B cell (primary cell): Measurements from ENCODE around the gene CCDC6. TPM values are rescaled to one million over a fixed set of nuclear protein-coding genes. Genes with fewer than 3 reads are reported as not detected.

ENCODE experiments used
- ATAC-seq: fragments of 200-7000 bp; cut with Tn5 transposase; one replicate; pipeline ENCODE4 v1.10.0; 2021; ENCODE audit warnings: low read depth, mild to moderate bottlenecking, moderate number of reproducible peaks, moderate library complexity
- CTCF ChIA-PET: fragments of 350-600 bp; sonication (Branson Sonifier 250); formaldehyde crosslinking; loops from one replicate; lab custom pipeline; 2021; ENCODE audit warnings: antibody characterized with exemption, inconsistent platforms; lab: Charles Lee
- POLR2A ChIA-PET: fragments of 350-600 bp; sonication (Branson Sonifier 250); formaldehyde crosslinking; loops from one replicate; lab custom pipeline; 2021; ENCODE audit warnings: antibody characterized with exemption; lab: Charles Lee
- DNase-seq: peaks from one replicate; pipeline ENCODE4 v3.0.0; 2013
- H2AFZ ChIP-seq: 2 replicates; pipeline ENCODE4 v1.6.1; 2012; ENCODE audit warnings: mild to moderate bottlenecking, low read depth, low read length; ENCODE audit not compliant: insufficient read depth, poor library complexity, severe bottlenecking
- H3K27ac ChIP-seq, 2 donors: 1 replicate in 1 of 2; 2 replicates in 1 of 2; pipeline ENCODE4 v1.5.1; 2012 to 2013; ENCODE audit warnings: low read length in 2 of 2, mild to moderate bottlenecking in 2 of 2, moderate library complexity in 1 of 2
- H3K27me3 ChIP-seq, 4 experiments: fragments of 200-600 bp in 1 of 4; sonication (generic) in 1 of 4; replicated peaks in 1 of 4; 1 replicate in 2 of 4; 2 replicates in 2 of 4; pipeline versions ENCODE4 v1.6.1 to v1.7.0; 2013 to 2016; ENCODE audit warnings: low read length in 3 of 4, mild to moderate bottlenecking in 2 of 4, mixed read lengths in 1 of 4, moderate library complexity in 1 of 4; ENCODE audit not compliant: insufficient read depth in 4 of 4, control insufficient read depth in 3 of 4; ENCODE audit errors: control extremely low read depth in 1 of 4
- H3K36me3 ChIP-seq, 2 experiments: replicated peaks in 1 of 2; 1 replicate in 1 of 2; 2 replicates in 1 of 2; pipeline versions ENCODE4 v1.6.1 to v1.7.1; 2013; ENCODE audit warnings: low read length in 1 of 2; ENCODE audit not compliant: insufficient read depth in 2 of 2, control insufficient read depth in 1 of 2; ENCODE audit errors: control extremely low read depth in 1 of 2, extremely low read depth in 1 of 2
- H3K4me1 ChIP-seq, 2 donors: fragments of 200-600 bp in 1 of 2; sonication (generic) in 1 of 2; 1 replicate in 1 of 2; 2 replicates in 1 of 2; pipeline versions ENCODE4 v1.5.1 to v1.6.1; 2013 to 2017; ENCODE audit warnings: low read length in 2 of 2; ENCODE audit not compliant: control insufficient read depth in 2 of 2, insufficient read depth in 2 of 2
- H3K4me2 ChIP-seq: replicated peaks from 2 replicates; pipeline ENCODE3; 2012; ENCODE audit warnings: mild to moderate bottlenecking, low read depth, low read length; ENCODE audit not compliant: poor library complexity, severe bottlenecking
- H3K4me3 ChIP-seq, 5 experiments: fragments of 200-600 bp in 1 of 5; sonication (generic) in 1 of 5; 1 replicate in 3 of 5; 2 replicates in 2 of 5; pipeline versions ENCODE4 v1.5.1 to v1.7.0; 2011 to 2016; ENCODE audit warnings: low read length in 4 of 5, mild to moderate bottlenecking in 4 of 5, low read depth in 2 of 5, control low read depth in 1 of 5, moderate library complexity in 1 of 5; ENCODE audit not compliant: insufficient read depth in 1 of 5; ENCODE audit errors: control extremely low read depth in 1 of 5, extremely low read depth in 1 of 5
- H3K79me2 ChIP-seq: fragments of 200-600 bp; sonication (generic); one replicate; pipeline ENCODE4 v1.6.0; 2016; ENCODE audit warnings: low read length; ENCODE audit not compliant: control insufficient read depth, insufficient read depth
- H3K9ac ChIP-seq: fragments of 200-600 bp; sonication (generic); 2 replicates; pipeline ENCODE4 v1.6.1; 2017; ENCODE audit warnings: mild to moderate bottlenecking, low read length, moderate library complexity
- H3K9me3 ChIP-seq, 3 donors: one replicate each; pipeline versions ENCODE4 v1.6.1 to v1.7.1; 2013; ENCODE audit warnings: low read length in 2 of 3; ENCODE audit not compliant: control insufficient read depth in 2 of 3, insufficient read depth in 1 of 3; ENCODE audit errors: control extremely low read depth in 1 of 3
- H4K20me1 ChIP-seq: 2 replicates; pipeline ENCODE4 v1.6.0; 2012; ENCODE audit warnings: mild to moderate bottlenecking, low read length; ENCODE audit not compliant: insufficient read depth, control insufficient read depth, poor library complexity, severe bottlenecking
- H3K27ac Mint-ChIP-seq: one replicate; pipeline ENCODE4 v1.8.0; 2021; ENCODE audit warnings: mixed read lengths
- H3K27me3 Mint-ChIP-seq: one replicate; pipeline ENCODE4 v1.8.0; 2021; ENCODE audit warnings: mixed read lengths
- H3K4me1 Mint-ChIP-seq: one replicate; pipeline ENCODE4 v1.8.0; 2021; ENCODE audit warnings: mixed read lengths
- H3K4me3 Mint-ChIP-seq: one replicate; pipeline ENCODE4 v1.8.0; 2021; ENCODE audit warnings: mixed read lengths
- H3K9me3 Mint-ChIP-seq: one replicate; pipeline ENCODE4 v1.8.0; 2022; ENCODE audit warnings: mixed read lengths; ENCODE audit not compliant: insufficient read depth
- EZH2 ChIP-seq: IDR thresholded peaks from 2 replicates; pipeline ENCODE4 v1.6.1; 2012; ENCODE audit warnings: borderline replicate concordance, low read depth, mild to moderate bottlenecking, moderate library complexity, low read length; ENCODE audit not compliant: insufficient read depth, poor library complexity, severe bottlenecking
- WGBS: methylation state at CpG from one replicate; pipeline ENCODE4 v1.1.5; 2013; ENCODE audit warnings: missing lambda C conversion rate; ENCODE audit not compliant: insufficient coverage; 5-methylcytosine and 5-hydroxymethylcytosine counted together
- intact Hi-C: fragments of 100-400 bp; cut with micrococcal nuclease; formaldehyde crosslinking; loops from one replicate; pipeline ENCODE4 v1.10.0; 2022
- polyA plus RNA-seq: library from polyadenylated mRNA; depleted of rRNA; stranded (reverse); fragments of >200 nt; gene quantifications from 2 replicates; pipeline ENCODE4 v1.2.3, GENCODE V29; 2012
- total RNA-seq, 2 donors: library from RNA; stranded (reverse); fragments of 120-200 nt in 1 of 2; gene quantifications; 1 replicate in 1 of 2; 2 replicates in 1 of 2; pipeline versions ENCODE4 v1.2.3 to v1.2.4, GENCODE V29; 2013 to 2022
- TF ChIP-seq, protein P1 (sequence below): fragments of 200-600 bp; IDR thresholded peaks from one replicate; pipeline ENCODE4 v1.8.0; 2022; ENCODE audit warnings: antibody characterized with exemption, mild to moderate bottlenecking

The CCDC6 gene
- total and polyA plus RNA-seq, 2 donors (not counting 1 experiment from before 2014, with no cell fraction given), result 18.2 to 30.1 TPM

DNA sequence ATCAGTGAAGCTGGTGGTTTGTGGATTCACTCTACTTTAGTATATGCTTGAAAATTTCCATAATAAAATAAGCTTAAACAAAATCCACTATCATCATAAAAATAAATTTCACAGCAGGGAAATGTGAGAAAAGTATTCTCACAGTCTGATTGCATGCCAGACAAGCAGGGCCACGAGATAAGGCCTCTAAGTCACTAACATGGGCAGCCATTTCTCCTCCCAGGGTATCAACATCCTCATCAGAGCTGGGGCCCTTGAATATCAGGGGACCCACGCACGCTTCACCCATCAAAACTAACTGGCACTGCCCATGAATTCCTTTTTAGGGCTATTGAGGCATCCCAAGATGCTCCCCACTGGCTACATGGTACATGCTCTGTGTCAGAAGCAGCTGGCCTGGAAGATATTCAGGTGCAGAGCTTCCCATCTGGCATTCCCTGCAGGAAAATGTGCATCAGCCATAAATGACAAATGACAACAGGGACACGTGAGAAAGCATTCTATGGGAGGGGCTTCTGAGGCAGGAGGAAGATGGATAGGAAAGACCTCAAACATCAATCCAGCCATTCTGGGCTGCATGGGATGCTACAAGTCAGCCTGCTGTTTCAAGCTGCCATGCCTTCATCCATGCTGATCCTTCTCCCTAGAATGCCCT, 17.4 kb downstream of the CCDC6 start:
- no peaks in the 10 kb centered on the region for H3K9me3 Mint-ChIP-seq
- TF ChIP-seq, protein P1, sequence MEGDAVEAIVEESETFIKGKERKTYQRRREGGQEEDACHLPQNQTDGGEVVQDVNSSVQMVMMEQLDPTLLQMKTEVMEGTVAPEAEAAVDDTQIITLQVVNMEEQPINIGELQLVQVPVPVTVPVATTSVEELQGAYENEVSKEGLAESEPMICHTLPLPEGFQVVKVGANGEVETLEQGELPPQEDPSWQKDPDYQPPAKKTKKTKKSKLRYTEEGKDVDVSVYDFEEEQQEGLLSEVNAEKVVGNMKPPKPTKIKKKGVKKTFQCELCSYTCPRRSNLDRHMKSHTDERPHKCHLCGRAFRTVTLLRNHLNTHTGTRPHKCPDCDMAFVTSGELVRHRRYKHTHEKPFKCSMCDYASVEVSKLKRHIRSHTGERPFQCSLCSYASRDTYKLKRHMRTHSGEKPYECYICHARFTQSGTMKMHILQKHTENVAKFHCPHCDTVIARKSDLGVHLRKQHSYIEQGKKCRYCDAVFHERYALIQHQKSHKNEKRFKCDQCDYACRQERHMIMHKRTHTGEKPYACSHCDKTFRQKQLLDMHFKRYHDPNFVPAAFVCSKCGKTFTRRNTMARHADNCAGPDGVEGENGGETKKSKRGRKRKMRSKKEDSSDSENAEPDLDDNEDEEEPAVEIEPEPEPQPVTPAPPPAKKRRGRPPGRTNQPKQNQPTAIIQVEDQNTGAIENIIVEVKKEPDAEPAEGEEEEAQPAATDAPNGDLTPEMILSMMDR, result no peak
- TF ChIP-seq EZH2, result no peak
- intact Hi-C loops, result loop anchor here (5.0 kb wide), 1 partner anchor 57 kb away; no protein-coding TSS in a partner anchor
- Histone ChIP-seq H3K27me3 (no peaks in the 10 kb centered on the region), H2AFZ (no peak overlapping the region), H3K4me3 (no peak overlapping the region), H3K4me1 (peaks cover 73 to 93% of the 10 kb centered on the region in 2 donors), H3K79me2 (peaks cover 85% of the 10 kb centered on the region), H3K9me3 (no peaks in the 10 kb centered on the region), H3K4me2 (no peak overlapping the region), H3K36me3 (peaks cover 0 to 9% of the 10 kb centered on the region in 2 experiments), H3K9ac (no peak overlapping the region), H4K20me1 (peaks cover 74% of the 10 kb centered on the region), H3K27ac (no peak overlapping the region)
- H3K27me3 Mint-ChIP-seq, result no peaks in the 10 kb centered on the region
- 100% methylated on average over 3 of the region's 4 CpGs for WGBS
- no peak overlapping the region for H3K4me3 Mint-ChIP-seq
- peaks cover 94% of the 10 kb centered on the region for H3K4me1 Mint-ChIP-seq
- ChIA-PET POLR2A (interaction anchor here (1.3 kb wide), 1 partner anchor 17 kb away, joined by 4 read pairs; the partner anchor contains the start of gene CCDC6), CTCF (interaction anchor here (0.8 to 2.1 kb wide), 6 partner anchors 9 to 57 kb away, joined by 3 to 6 read pairs (median 4); partner anchors contain the start of gene CCDC6)
- no peak for ATAC-seq
- DNase-seq, result no peak
- H3K27ac Mint-ChIP-seq, result peak overlapping the region; percentile 39
